Osteocyte (in vitro differentiated cells): ENCODE results near the gene RPLP2. TPM values are rescaled to one million over a fixed set of nuclear protein-coding genes. Genes with fewer than 3 reads are reported as not detected.

ENCODE experiments used
- DNase-seq: peaks from one replicate; pipeline ENCODE4 v3.0.0; 2021; ENCODE audit warnings: mixed read lengths; ENCODE audit not compliant: unreplicated experiment; ENCODE audit errors: extremely low spot score
- H3K27ac Mint-ChIP-seq: one replicate; pipeline ENCODE4 v1.8.0; 2021; ENCODE audit warnings: mild to moderate bottlenecking, mixed read lengths; ENCODE audit not compliant: unreplicated experiment
- H3K27me3 Mint-ChIP-seq: one replicate; pipeline ENCODE4 v1.8.0; 2021; ENCODE audit warnings: mixed read lengths; ENCODE audit not compliant: unreplicated experiment
- H3K36me3 Mint-ChIP-seq: one replicate; pipeline ENCODE4 v1.8.0; 2021; ENCODE audit warnings: mixed read lengths; ENCODE audit not compliant: unreplicated experiment
- H3K4me1 Mint-ChIP-seq: one replicate; pipeline ENCODE4 v1.8.0; 2021; ENCODE audit warnings: mixed read lengths; ENCODE audit not compliant: unreplicated experiment
- H3K4me3 Mint-ChIP-seq: one replicate; pipeline ENCODE4 v1.8.0; 2021; ENCODE audit warnings: mild to moderate bottlenecking, moderate library complexity, mixed read lengths; ENCODE audit not compliant: unreplicated experiment
- H3K9me3 Mint-ChIP-seq: one replicate; pipeline ENCODE4 v1.8.0; 2021; ENCODE audit warnings: mixed read lengths; ENCODE audit not compliant: unreplicated experiment
- CTCF ChIP-seq: fragments of 200-600 bp; sonication (generic); IDR thresholded peaks from 2 replicates; pipeline ENCODE4 v1.5.0; 2021; ENCODE audit warnings: antibody characterized with exemption, mild to moderate bottlenecking, moderate library complexity
- total RNA-seq: library from RNA; stranded (reverse); gene quantifications from 2 replicates; pipeline ENCODE4 v1.2.1, GENCODE V29; 2021

Gene RPLP2
- total RNA-seq, 1 donor from 2014 or later = 1,500 TPM

GRCh38 chr11:794766-795633, 14.8 kb upstream of the RPLP2 start:
- H3K36me3 Mint-ChIP-seq = no peaks in the 10 kb centered on the region
- peak overlapping the region; percentile 18 for H3K4me3 Mint-ChIP-seq
- DNase-seq = no peak
- H3K27ac Mint-ChIP-seq = no peak overlapping the region
- no peak for TF ChIP-seq CTCF
- peaks cover 22% of the 10 kb centered on the region for H3K4me1 Mint-ChIP-seq
- no peaks in the 10 kb centered on the region for H3K9me3 Mint-ChIP-seq
- H3K27me3 Mint-ChIP-seq = no peaks in the 10 kb centered on the region

GRCh38 chr11:795634-796564, 13.9 kb upstream of the RPLP2 start:
- Mint-ChIP-seq H3K4me1 (peaks cover 19% of the 10 kb centered on the region), H3K27ac (peak overlapping the region; percentile 89), H3K9me3 (no peaks in the 10 kb centered on the region), H3K36me3 (no peaks in the 10 kb centered on the region), H3K4me3 (peak overlapping the region; percentile 79), H3K27me3 (no peaks in the 10 kb centered on the region)
- DNase-seq = peak; percentile 89
- no peak for TF ChIP-seq CTCF

GRCh38 chr11:796565-797295, 13.0 kb upstream of the RPLP2 start:
- Mint-ChIP-seq H3K4me3 (peak overlapping the region; percentile 79), H3K27ac (peak overlapping the region; percentile 89), H3K4me1 (peaks cover 19% of the 10 kb centered on the region), H3K36me3 (no peaks in the 10 kb centered on the region), H3K9me3 (no peaks in the 10 kb centered on the region), H3K27me3 (no peaks in the 10 kb centered on the region)
- TF ChIP-seq CTCF = no peak
- DNase-seq = no peak

GRCh38 chr11:797296-798092, 12.3 kb upstream of the RPLP2 start:
- peaks cover 19% of the 10 kb centered on the region for H3K4me1 Mint-ChIP-seq
- H3K27me3 Mint-ChIP-seq = no peaks in the 10 kb centered on the region
- DNase-seq = peak; percentile 91
- H3K4me3 Mint-ChIP-seq = peak overlapping the region; percentile 79
- peak overlapping the region; percentile 89 for H3K27ac Mint-ChIP-seq
- H3K36me3 Mint-ChIP-seq = no peaks in the 10 kb centered on the region
- TF ChIP-seq CTCF = no peak
- no peaks in the 10 kb centered on the region for H3K9me3 Mint-ChIP-seq
